WERI-Rb-1 (cell line): Measurements from ENCODE around the gene TGFB2.

ENCODE experiments used
- DNase-seq: peaks from one replicate; pipeline ENCODE4 v3.0.0-alpha.2; 2020
- H3K27ac ChIP-seq: fragments of 250-450 bp; sonication (Bioruptor Pico); 2 replicates; pipeline ENCODE4 v1.5.1; 2020; ENCODE audit warnings: mild to moderate bottlenecking, moderate library complexity
- H3K27me3 ChIP-seq: fragments of 250-450 bp; sonication (Bioruptor Pico); 2 replicates; pipeline ENCODE4 v1.5.1; 2021; ENCODE audit warnings: mild to moderate bottlenecking, low read depth, moderate library complexity; ENCODE audit not compliant: insufficient read depth, severe bottlenecking
- H3K36me3 ChIP-seq: fragments of 250-450 bp; sonication (Bioruptor Pico); 2 replicates; pipeline ENCODE4 v1.5.1; 2020; ENCODE audit warnings: mild to moderate bottlenecking, moderate library complexity
- H3K4me3 ChIP-seq: 2 replicates; pipeline ENCODE4 v1.5.1; 2011; ENCODE audit warnings: low read depth, mild to moderate bottlenecking, control low read depth, low read length
- H3K9me3 ChIP-seq: fragments of 250-450 bp; sonication (Bioruptor Pico); 2 replicates; pipeline ENCODE4 v1.5.1; 2021; ENCODE audit warnings: mild to moderate bottlenecking, moderate library complexity; ENCODE audit not compliant: severe bottlenecking
- CTCF ChIP-seq: IDR thresholded peaks from 2 replicates; pipeline ENCODE4 v1.5.1; 2011; ENCODE audit warnings: low read depth, mild to moderate bottlenecking, control low read depth, inconsistent platforms, low read length

The TGFB2 gene

DNA sequence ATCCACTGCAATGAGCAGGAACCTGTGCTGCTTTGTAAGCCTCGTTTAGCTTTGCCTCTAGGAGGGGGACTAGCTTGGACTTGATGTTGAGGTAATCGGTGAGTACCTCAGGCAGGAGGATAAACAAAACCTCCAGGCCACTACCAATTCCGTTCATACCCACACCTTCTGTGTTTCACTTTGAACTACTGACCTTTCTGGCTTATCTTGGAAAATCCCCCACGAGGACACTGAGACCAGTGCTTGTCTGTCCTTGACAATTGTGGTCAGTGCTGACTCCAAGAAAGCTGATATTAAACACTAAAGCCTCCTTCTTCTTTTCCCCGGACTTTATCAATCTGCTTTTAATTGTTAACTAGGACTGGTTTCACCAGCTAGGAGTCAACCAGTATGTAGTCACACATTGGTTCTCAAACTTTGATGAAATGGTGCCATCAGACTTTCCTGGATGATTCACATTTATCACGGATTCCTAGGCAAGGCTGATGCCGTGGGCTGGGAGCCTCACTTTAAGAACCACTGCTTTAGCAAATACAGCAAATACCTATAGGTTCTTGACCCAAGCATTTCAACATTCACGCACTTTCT is 52.7 kb downstream of the TGFB2 start:
- no peak for TF ChIP-seq CTCF
- H3K27ac ChIP-seq: no peak overlapping the region
- no peak for DNase-seq
- H3K4me3 ChIP-seq: no peak overlapping the region
- H3K9me3 ChIP-seq: no peaks in the 10 kb centered on the region
- no peaks in the 10 kb centered on the region for H3K36me3 ChIP-seq
- no peaks in the 10 kb centered on the region for H3K27me3 ChIP-seq

DNA sequence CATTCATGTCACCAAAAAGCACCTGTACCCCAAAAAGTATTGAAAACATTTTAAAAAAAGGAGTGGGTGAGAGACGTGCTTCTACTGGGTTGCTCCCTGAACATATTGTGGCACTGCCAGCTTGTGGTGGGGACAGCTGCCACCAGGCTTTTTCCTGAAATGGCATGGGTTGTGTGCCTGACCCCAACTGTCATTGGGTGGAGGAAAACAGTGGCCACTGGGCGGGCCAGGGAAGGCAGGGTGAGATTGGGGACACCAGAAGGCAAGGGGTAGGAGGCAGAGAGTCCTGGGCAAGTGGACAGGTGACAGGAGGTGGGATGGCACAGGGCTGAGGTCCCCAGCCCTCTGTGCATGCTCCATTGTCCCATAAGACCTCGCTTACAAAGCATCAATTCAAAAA is 55.5 kb downstream of the TGFB2 start:
- no peak for DNase-seq
- H3K27ac ChIP-seq: no peak overlapping the region
- H3K27me3 ChIP-seq: no peaks in the 10 kb centered on the region
- H3K4me3 ChIP-seq: no peak overlapping the region
- no peaks in the 10 kb centered on the region for H3K9me3 ChIP-seq
- no peaks in the 10 kb centered on the region for H3K36me3 ChIP-seq
- TF ChIP-seq CTCF: no peak

DNA sequence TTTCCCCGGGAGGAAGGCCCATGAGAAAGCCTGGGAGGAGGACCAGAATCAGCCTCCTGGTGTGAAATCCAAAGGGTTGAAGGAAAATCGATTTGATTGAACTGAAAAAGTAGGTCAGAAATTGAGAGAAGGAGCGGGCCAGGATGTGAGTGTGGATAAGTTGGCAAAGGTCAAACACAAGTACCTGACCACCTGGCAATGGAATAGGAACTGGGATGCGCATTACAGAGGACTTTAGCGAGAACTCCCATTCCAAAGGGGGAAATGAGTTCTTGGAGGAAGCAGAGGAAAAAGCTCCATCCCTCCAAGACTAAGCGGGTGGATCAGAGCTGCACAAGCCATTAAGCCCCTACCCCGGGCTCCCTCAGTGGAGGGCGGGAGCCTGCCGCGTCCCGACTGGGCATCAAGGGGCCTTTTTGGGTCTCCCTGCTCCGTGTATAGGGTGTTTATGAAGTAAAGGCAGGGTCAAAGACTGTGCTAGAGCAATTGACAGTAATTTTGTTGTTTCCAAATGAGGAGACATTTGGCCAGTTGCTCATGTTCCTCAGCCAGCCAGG is 56.4 kb downstream of the TGFB2 start:
- H3K36me3 ChIP-seq: no peaks in the 10 kb centered on the region
- no peak for DNase-seq
- H3K4me3 ChIP-seq: no peak overlapping the region
- no peak overlapping the region for H3K27ac ChIP-seq
- no peaks in the 10 kb centered on the region for H3K9me3 ChIP-seq
- TF ChIP-seq CTCF: no peak
- H3K27me3 ChIP-seq: no peaks in the 10 kb centered on the region

DNA sequence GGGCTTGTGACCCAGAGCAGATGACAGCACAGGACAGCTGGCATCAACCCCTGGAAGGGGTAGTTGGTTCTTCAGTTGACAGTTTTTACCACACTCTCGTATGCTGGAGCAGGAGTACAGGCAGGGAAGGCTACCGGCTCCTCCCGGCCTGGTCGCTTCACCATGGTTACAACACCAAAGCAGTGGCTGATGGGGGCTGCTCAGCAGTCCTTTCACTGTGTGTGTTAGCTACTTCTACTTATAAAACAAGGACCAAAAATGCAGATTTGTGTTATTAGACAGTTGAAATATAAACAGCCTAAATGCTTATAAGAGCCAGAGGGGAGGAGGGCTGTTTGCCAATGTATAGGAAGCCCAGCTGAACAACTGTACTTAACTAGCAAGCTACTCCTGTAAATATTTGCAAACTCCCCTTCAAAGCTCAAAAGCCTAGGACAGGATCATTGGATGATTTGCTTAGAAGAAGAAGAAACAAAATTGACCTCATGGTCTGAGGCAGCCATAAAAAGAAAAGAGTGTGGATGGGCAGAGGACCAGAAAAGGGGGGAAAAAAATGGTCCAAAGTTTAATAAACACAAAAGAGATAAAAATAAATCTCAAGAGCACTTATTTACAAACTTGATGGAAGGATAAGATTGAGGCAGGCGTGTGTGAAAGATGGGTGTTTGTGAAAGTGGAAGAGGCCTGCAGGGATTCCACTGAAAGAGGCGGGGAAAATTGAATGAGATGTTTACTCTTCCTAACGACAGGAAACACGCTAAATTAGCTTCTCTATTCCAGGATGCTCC is 57.1 kb downstream of the TGFB2 start:
- TF ChIP-seq CTCF: no peak
- no peaks in the 10 kb centered on the region for H3K27me3 ChIP-seq
- H3K27ac ChIP-seq: no peak overlapping the region
- no peaks in the 10 kb centered on the region for H3K36me3 ChIP-seq
- H3K4me3 ChIP-seq: no peak overlapping the region
- H3K9me3 ChIP-seq: no peaks in the 10 kb centered on the region
- no peak for DNase-seq

- no peak overlapping the region for H3K4me3 ChIP-seq
- TF ChIP-seq CTCF: no peak
- DNase-seq: no peak
- H3K27ac ChIP-seq: no peak overlapping the region
- no peaks in the 10 kb centered on the region for H3K9me3 ChIP-seq
- no peaks in the 10 kb centered on the region for H3K27me3 ChIP-seq
- no peaks in the 10 kb centered on the region for H3K36me3 ChIP-seq
Observed at GRCh38 chr1:218402786-218403120, 57.6 kb downstream of the TGFB2 start.
